Lower leg skin (tissue), 3 donors: ENCODE data around the gene TMEM130.

Source experiments
- CTCF ChIP-seq, 3 donors: fragments of 450-650 bp; IDR thresholded peaks; one replicate each; pipeline ENCODE4 v1.5.1; 2016; ENCODE audit warnings: antibody characterized with exemption in 3 of 3, mild to moderate bottlenecking in 3 of 3, moderate library complexity in 2 of 3
- POLR2A ChIP-seq, 2 donors: fragments of 450-650 bp; IDR thresholded peaks; one replicate each; pipeline ENCODE4 v1.6.1; 2016 to 2017; ENCODE audit warnings: antibody characterized with exemption in 2 of 2, mild to moderate bottlenecking in 1 of 2, moderate library complexity in 1 of 2

GRCh38 chr7:98884416-98884815 is 14.6 kb upstream of the TMEM130 start:
- TF ChIP-seq CTCF (IDR thresholded peaks at IDR 0.05): no peak
- no peak for TF ChIP-seq POLR2A (IDR thresholded peaks at IDR 0.05)
